BLaER1 (cell line): ENCODE measurements around the gene RAC2.

Experiments
- H3K27ac ChIP-seq: shearing (Covaris generic); formaldehyde crosslinking; 2 replicates; pipeline ENCODE4 v1.8.1; 2022
- H3K27me3 ChIP-seq: shearing (Covaris generic); formaldehyde crosslinking; 2 replicates; pipeline ENCODE4 v1.8.1; 2022
- H3K36me3 ChIP-seq: shearing (Covaris generic); formaldehyde crosslinking; 2 replicates; pipeline ENCODE4 v1.8.1; 2022
- H3K4me1 ChIP-seq: shearing (Covaris generic); formaldehyde crosslinking; 2 replicates; pipeline ENCODE4 v1.8.1; 2022
- H3K4me2 ChIP-seq: shearing (Covaris generic); formaldehyde crosslinking; 2 replicates; pipeline ENCODE4 v1.8.1; 2022
- H3K4me3 ChIP-seq: shearing (Covaris generic); formaldehyde crosslinking; 2 replicates; pipeline ENCODE4 v1.8.1; 2022
- H3K9ac ChIP-seq: shearing (Covaris generic); formaldehyde crosslinking; 2 replicates; pipeline ENCODE4 v1.8.1; 2022
- H3K9me3 ChIP-seq: shearing (Covaris generic); formaldehyde crosslinking; 2 replicates; pipeline ENCODE4 v1.8.1; 2022
- H4K20me1 ChIP-seq: shearing (Covaris generic); formaldehyde crosslinking; 2 replicates; pipeline ENCODE4 v1.8.1; 2022
- Cebpa-rat ChIP-seq: shearing (Covaris generic); IDR thresholded peaks from 2 replicates; pipeline ENCODE4 v1.8.1; 2022

The RAC2 gene

DNA sequence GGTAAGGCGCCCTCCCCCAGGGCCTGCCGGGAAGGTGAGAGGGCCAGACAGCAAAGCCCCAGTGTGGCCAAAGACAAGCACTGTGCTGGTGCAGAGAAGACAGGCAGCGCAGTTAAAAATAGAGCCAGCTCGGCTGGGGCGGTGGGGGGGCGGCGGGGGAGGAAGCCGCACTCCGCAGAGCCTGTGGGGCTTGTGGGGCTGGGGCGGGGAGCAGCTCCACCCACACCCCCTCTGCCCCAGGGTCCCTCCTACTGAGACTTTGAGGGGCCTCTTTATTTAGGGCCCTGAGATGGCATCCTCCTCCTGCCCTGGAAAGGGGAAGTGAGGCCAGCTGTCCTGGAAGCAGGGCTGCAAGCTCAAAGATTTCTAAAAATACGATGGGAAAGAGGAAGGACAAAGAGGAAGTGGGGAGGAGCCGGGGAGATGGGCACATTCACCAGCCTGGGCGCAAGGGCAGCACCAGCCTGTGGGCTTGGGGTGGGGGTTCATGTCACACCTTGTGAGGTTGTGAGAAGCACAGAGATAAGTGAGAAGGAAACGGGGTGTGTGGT, 40.8 kb upstream of the RAC2 start:
- H3K9me3 ChIP-seq, result no peaks in the 10 kb centered on the region
- peaks cover 4% of the 10 kb centered on the region; the same call in 1 of the 2 replicates for H4K20me1 ChIP-seq
- H3K36me3 ChIP-seq, result peaks cover 8% of the 10 kb centered on the region; the same call in 1 of the 2 replicates
- peak overlapping the region; percentile 98 for H3K4me2 ChIP-seq
- H3K4me1 ChIP-seq, result peaks cover 98% of the 10 kb centered on the region
- peak overlapping the region; percentile 84 for H3K27ac ChIP-seq
- H3K9ac ChIP-seq, result peak overlapping the region; percentile 77
- no peak for TF ChIP-seq Cebpa-rat
- peak overlapping the region; percentile 67 for H3K4me3 ChIP-seq
- H3K27me3 ChIP-seq, result no peaks in the 10 kb centered on the region

DNA sequence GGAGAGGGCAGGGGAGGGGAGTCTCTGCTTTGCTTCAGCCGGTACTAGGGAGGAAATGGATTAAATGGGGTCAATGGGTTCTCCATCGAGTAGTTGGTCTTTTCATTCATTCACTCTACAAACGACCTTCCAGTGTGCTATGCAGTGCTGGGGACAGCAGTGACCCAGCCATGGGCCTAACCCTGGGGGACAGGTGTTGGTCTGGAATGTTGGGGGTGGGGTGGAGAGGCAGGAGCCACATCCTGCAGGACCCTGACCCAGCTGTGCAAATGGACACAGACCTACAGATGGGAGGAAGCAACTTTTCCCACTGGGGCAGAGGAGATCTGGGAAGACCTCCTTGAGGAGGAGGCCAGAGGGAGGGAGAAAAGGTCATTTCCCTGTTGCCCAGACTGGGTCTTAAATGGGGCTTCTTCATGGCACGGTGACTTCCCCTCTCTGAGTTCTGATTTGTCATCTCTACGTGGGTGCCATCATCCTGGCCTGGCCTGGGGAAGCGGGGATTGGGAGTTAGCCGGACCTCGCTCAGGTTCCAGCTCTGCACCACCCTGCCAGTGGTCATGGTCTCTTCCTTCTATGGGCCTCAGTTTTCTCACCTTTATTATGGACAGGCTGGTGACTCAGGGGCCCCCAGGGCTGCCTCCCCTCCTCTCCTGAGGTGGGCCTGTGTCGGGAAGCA, 40.2 kb upstream of the RAC2 start:
- Histone ChIP-seq H3K4me1 (peaks cover 98% of the 10 kb centered on the region), H3K27me3 (no peaks in the 10 kb centered on the region), H3K36me3 (peaks cover 8% of the 10 kb centered on the region; the same call in 1 of the 2 replicates), H4K20me1 (no peaks in the 10 kb centered on the region), H3K4me3 (peak overlapping the region; percentile 67), H3K9ac (peak overlapping the region; percentile 77), H3K4me2 (peak overlapping the region; percentile 98), H3K9me3 (no peaks in the 10 kb centered on the region), H3K27ac (peak overlapping the region; percentile 84)
- TF ChIP-seq Cebpa-rat, result no peak

DNA sequence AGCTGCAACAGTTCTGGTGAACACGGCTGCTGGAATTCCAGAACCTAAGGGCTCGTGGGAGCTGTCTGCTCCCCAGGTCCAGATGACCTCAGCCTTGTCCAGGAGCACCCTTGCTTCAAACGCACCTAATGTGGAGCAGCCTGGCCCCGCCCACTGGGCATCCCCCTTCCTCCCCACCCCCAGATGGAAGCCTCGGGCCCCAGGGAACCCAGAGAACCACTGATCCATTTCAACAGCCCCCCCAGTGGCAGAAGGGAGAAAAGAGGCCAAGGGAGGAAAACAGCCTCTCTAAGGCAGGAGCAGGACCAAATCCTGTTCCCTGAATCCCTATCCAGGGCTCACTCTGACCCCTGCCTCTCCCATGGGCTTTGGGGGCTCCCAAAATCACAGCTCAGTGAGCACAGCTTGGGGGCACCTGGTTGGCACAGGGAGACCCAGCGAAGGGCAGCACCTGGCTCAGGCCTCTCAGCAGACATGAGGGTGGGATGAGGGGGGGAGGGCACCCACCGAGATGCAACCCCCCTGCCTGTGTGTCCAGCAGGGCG, 39.4 kb upstream of the RAC2 start:
- Histone ChIP-seq H3K4me3 (peak overlapping the region; percentile 67), H3K36me3 (peaks cover 8% of the 10 kb centered on the region; the same call in 1 of the 2 replicates), H4K20me1 (no peaks in the 10 kb centered on the region), H3K27ac (peak overlapping the region; percentile 84), H3K9ac (peak overlapping the region; percentile 77), H3K9me3 (no peaks in the 10 kb centered on the region), H3K27me3 (no peaks in the 10 kb centered on the region), H3K4me1 (peaks cover 98% of the 10 kb centered on the region), H3K4me2 (peak overlapping the region; percentile 98)
- no peak for TF ChIP-seq Cebpa-rat

DNA sequence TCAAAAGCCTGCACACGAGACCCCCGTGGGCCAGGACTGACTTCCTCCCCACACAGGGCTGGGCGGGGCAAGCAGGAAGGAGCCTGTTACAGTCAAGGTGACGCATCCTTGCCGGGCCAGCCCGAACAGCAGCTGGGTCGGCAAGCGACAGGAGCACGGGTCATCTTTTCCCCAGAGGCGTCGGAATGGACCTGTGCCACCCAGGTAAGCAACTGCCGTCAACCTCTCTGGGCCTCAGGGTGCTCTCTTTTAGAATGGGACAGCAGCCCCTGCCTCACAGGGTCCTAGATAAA, 38.3 kb upstream of the RAC2 start, which contains the start of gene CYTH4:
CYTH4 (plus strand) TSS at position 124 of the 293 bp plus-strand sequence; CDS start at position 186, 62 bp downstream.
- no peaks in the 10 kb centered on the region for H3K27me3 ChIP-seq
- peak within 1 kb of the TSS; percentile 77 for H3K9ac ChIP-seq
- peak within 1 kb of the TSS; percentile 98 for H3K4me2 ChIP-seq
- H3K9me3 ChIP-seq, result no peaks in the 10 kb centered on the region
- no peak for TF ChIP-seq Cebpa-rat
- peak within 1 kb of the TSS; percentile 84 for H3K27ac ChIP-seq
- peaks cover 4% of the 10 kb centered on the region; the same call in 1 of the 2 replicates for H3K36me3 ChIP-seq
- no peaks in the 10 kb centered on the region for H4K20me1 ChIP-seq
- H3K4me1 ChIP-seq, result peaks cover 98% of the 10 kb centered on the region
- peak within 1 kb of the TSS; percentile 67 for H3K4me3 ChIP-seq

DNA sequence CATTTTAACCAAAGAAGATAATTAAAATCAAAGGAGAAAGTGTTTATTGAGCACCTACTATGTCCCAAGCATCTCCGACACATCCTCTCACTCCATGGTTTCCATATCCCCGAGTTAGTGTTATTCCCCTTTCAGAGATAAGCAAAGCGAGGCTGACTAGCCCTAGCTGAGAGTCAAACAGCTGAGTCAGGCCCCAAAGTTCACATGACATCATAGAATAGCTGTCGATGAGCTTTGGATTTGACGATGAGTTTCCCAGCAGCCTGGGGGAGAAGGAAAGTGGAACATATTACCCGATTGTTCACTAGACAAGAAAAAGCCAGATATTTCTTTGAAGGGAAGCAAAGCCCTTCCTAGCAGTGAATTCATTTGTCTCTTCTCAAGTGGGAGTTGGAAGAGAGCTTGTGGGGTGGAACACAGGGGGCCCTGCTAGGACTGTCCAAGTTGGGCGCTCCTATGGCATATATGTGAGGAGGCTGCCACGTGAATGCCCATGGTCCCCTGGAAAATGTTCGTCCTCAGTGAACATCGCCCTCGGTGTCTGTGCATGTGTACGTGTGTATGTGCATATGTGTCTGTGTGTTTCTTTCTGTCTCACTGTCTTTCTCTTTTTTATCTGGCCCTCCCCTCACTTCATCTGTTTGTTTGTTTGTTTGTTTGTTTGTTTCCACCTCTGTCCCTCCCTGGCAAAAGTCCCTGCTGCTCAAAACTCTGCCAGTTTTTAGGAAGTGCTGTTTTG, 37.7 kb upstream of the RAC2 start:
- H3K27ac ChIP-seq, result peak overlapping the region; percentile 84
- H3K27me3 ChIP-seq, result no peaks in the 10 kb centered on the region
- H3K9ac ChIP-seq, result peak overlapping the region; percentile 77
- H3K9me3 ChIP-seq, result no peaks in the 10 kb centered on the region
- H3K4me2 ChIP-seq, result peak overlapping the region; percentile 98
- H4K20me1 ChIP-seq, result no peaks in the 10 kb centered on the region
- H3K4me3 ChIP-seq, result peak overlapping the region; percentile 67
- H3K4me1 ChIP-seq, result peaks cover 98% of the 10 kb centered on the region
- TF ChIP-seq Cebpa-rat, result no peak
- H3K36me3 ChIP-seq, result no peaks in the 10 kb centered on the region

DNA sequence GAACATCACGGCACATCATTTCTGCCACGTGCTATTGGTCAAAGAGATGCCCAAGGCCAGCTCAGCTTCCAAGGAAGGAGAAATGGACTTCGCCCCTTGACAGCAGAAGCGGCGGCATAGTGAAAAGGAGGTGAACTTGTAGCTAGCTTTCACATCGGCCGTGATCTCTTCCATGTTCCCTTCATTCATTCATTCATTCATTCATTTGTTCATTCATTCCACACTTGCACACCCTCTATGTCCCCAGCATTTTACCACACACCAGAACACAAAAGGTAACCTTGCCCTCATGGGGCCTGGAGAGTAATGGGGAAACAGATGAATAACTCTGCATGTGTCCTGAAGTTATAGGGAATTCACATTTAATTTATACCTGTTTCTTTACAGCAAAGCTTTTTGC, 37.1 kb upstream of the RAC2 start:
- TF ChIP-seq Cebpa-rat, result no peak
- H3K27me3 ChIP-seq, result no peaks in the 10 kb centered on the region
- no peak overlapping the region for H3K4me3 ChIP-seq
- no peaks in the 10 kb centered on the region for H3K36me3 ChIP-seq
- peak overlapping the region; percentile 77; the same call in 1 of the 2 replicates for H3K9ac ChIP-seq
- H3K9me3 ChIP-seq, result no peaks in the 10 kb centered on the region
- H3K27ac ChIP-seq, result peak overlapping the region; percentile 84
- no peaks in the 10 kb centered on the region for H4K20me1 ChIP-seq
- peaks cover 98% of the 10 kb centered on the region for H3K4me1 ChIP-seq
- peak overlapping the region; percentile 98 for H3K4me2 ChIP-seq

DNA sequence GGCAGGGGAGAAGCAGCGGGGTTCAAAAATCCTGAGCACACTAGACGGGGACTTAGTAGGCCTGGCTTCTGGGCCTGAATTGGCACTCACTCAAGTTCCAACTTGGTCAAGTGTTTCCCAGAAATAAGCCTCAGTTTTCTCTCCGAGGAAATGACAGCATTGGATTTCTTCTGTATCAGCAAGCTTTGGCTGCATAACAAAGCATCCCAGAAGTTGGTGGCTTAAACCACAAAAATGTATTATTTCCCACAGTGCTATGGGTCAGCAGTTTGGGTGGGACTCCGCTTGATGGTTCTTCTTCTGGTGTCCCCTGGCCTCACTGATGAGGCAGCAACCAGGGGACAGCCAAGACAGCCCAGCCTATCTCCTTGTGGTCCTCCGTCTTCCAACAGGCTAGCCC, 36.6 kb upstream of the RAC2 start:
- H4K20me1 ChIP-seq, result no peaks in the 10 kb centered on the region
- H3K4me1 ChIP-seq, result peaks cover 98% of the 10 kb centered on the region
- H3K36me3 ChIP-seq, result no peaks in the 10 kb centered on the region
- H3K27me3 ChIP-seq, result no peaks in the 10 kb centered on the region
- H3K27ac ChIP-seq, result peak overlapping the region; percentile 64
- H3K4me3 ChIP-seq, result no peak overlapping the region
- TF ChIP-seq Cebpa-rat, result no peak
- no peaks in the 10 kb centered on the region for H3K9me3 ChIP-seq
- H3K9ac ChIP-seq, result no peak overlapping the region
- peak overlapping the region; percentile 98 for H3K4me2 ChIP-seq

DNA sequence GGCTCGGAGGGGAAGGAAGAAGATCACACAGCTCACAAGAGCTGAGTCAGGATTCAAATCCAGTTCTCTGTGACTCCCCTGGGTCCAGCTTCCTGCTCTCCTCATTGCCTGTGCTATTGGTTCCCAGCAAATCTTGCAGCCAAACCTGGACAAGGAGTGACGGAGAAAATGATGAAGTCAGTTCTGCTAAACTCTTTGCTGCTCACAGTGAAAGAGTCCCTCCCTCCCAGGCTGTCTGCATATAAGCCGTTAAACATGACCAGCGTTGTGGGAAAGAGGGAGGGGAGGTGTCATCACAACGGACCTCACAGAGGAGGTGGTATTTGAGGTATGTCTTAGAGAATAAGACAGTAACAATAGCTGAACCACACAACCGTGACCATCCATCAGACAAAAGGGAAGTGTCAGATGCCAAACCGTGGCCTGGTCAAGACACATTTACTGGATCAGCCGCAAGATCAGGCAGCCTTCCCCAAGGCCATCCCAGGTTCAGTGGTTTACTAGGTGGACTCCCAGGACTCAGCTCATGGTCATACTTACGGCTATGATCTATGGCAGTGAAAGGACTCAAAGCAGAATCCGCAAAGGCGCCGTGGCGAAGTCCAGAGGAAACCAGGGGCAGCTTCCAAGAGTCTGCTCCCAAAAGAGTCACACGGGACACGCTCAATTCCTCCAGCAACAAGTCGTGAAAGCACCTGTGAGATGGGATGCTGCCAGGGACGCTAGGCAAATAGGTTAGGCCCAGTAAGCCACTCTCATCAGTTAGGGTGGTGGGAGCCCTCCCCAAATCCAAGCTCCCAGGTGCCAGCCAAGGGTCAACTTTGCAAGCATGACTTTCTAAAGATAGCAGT, 35.5 kb upstream of the RAC2 start:
- Histone ChIP-seq H4K20me1 (no peaks in the 10 kb centered on the region), H3K4me1 (peaks cover 100% of the 10 kb centered on the region), H3K9ac (peak overlapping the region; percentile 21; the same call in 1 of the 2 replicates), H3K36me3 (no peaks in the 10 kb centered on the region), H3K27ac (peak overlapping the region; percentile 64), H3K4me3 (peak overlapping the region; percentile 16; the same call in 1 of the 2 replicates), H3K9me3 (no peaks in the 10 kb centered on the region), H3K27me3 (no peaks in the 10 kb centered on the region), H3K4me2 (peak overlapping the region; percentile 77)
- no peak for TF ChIP-seq Cebpa-rat

DNA sequence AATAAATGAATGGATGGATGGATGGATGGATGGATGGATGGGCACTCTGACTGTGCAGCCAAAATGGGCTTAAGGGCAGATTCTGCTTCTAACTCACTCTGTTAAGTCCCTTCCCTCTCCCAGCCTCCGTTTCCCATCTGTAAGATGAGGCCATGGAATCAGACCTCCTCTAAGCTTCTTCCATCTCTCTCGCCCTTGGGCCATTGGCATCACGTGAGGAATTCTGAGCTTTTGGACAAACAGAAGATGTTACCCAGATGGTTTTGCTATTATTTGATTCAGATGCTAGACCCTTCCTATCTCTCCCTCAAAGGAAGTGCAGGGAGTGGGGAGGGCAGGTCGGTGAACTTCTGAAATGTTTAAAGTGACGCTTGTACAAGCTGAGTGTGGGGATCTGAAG, 34.2 kb upstream of the RAC2 start:
- Histone ChIP-seq H3K27me3 (no peaks in the 10 kb centered on the region), H3K4me3 (no peak overlapping the region), H3K9ac (peak overlapping the region; percentile 21; the same call in 1 of the 2 replicates), H3K4me2 (peak overlapping the region; percentile 77), H4K20me1 (no peaks in the 10 kb centered on the region), H3K9me3 (no peaks in the 10 kb centered on the region), H3K36me3 (no peaks in the 10 kb centered on the region), H3K27ac (peak overlapping the region; percentile 64), H3K4me1 (peaks cover 100% of the 10 kb centered on the region)
- no peak for TF ChIP-seq Cebpa-rat
